ENCODE data around the gene RAD51B. TPM values are rescaled to one million over a fixed set of nuclear protein-coding genes. Genes with fewer than 3 reads are reported as not detected.
"Not testable (repeated sequence)": the region's sequence is repeated elsewhere in the genome, so short reads cannot be mapped to it uniquely, and the experiment has no call there.

The RAD51B gene
- total RNA-seq, 1 donor from 2014 or later: 28.5 TPM

- Histone ChIP-seq H3K27me3 (no peaks in the 10 kb centered on the region), H3K4me3 (no peak overlapping the region), H3K9me3 (no peaks in the 10 kb centered on the region), H3K27ac (peak overlapping the region; percentile 87), H3K36me3 (no peaks in the 10 kb centered on the region), H3K4me1 (peaks cover 63% of the 10 kb centered on the region)
- intact Hi-C loops (cut with DNase I): loop anchor here (10.0 kb wide), 1 partner anchor 118 kb away; no protein-coding TSS in a partner anchor
- TF ChIP-seq CTCF (IDR thresholded peaks at IDR 0.05) (no peak), POLR2A (IDR thresholded peaks at IDR 0.05) (no peak), POLR2AphosphoS5 (IDR thresholded peaks at IDR 0.05; ENCODE audit: insufficient read depth in 1 of 2, low read depth in 1 of 2) (no peak)
- peak; percentile 31 to 80 for DNase-seq (ENCODE audit: extremely low spot score in 2 of 2)
These were observed 842.8 kb downstream of the RAD51B start for GRCh38 chr14:68662392-68662791.

GRCh38 chr14:68662826-68663225, 843.2 kb downstream of the RAD51B start:
- peak; percentile 58 to 87 for DNase-seq (ENCODE audit: extremely low spot score in 2 of 2)

GRCh38 chr14:68663385-68664076, 844.0 kb downstream of the RAD51B start:
- DNase-seq (ENCODE audit: extremely low spot score in 2 of 2): peak; percentile 4 to 62
- peaks cover 73% of the 10 kb centered on the region for H3K4me1 ChIP-seq
- peak overlapping the region; percentile 3 to 19 for H3K4me3 ChIP-seq
- TF ChIP-seq POLR2AphosphoS5 (IDR thresholded peaks at IDR 0.05; ENCODE audit: insufficient read depth in 1 of 2, low read depth in 1 of 2): no peak
- no peak for TF ChIP-seq CTCF (IDR thresholded peaks at IDR 0.05)
- TF ChIP-seq POLR2A (IDR thresholded peaks at IDR 0.05): no peak
- intact Hi-C loops (cut with DNase I): loop anchor here (10.0 kb wide), 1 partner anchor 119 kb away; no protein-coding TSS in a partner anchor
- H3K9me3 ChIP-seq: no peaks in the 10 kb centered on the region
- no peaks in the 10 kb centered on the region for H3K36me3 ChIP-seq
- H3K27me3 ChIP-seq: no peaks in the 10 kb centered on the region
- H3K27ac ChIP-seq: peak overlapping the region; percentile 87

More at GRCh38 chr14:68662826-68663225, 843.2 kb downstream of the RAD51B start:
- not testable (repeated sequence) for H3K9me3 ChIP-seq, H3K4me3 ChIP-seq, H3K36me3 ChIP-seq, H3K27me3 ChIP-seq
- Histone ChIP-seq H3K27ac (peak overlapping the region; percentile 87), H3K4me1 (peaks cover 67% of the 10 kb centered on the region)
- intact Hi-C loops (cut with DNase I): loop anchor here (10.0 kb wide), 1 partner anchor 118 kb away; no protein-coding TSS in a partner anchor

- H3K27ac ChIP-seq: peak overlapping the region; percentile 87
- H3K9me3 ChIP-seq: no peaks in the 10 kb centered on the region
- intact Hi-C loops (cut with DNase I): loop anchor here (10.0 kb wide), 1 partner anchor 119 kb away; no protein-coding TSS in a partner anchor
- H3K27me3 ChIP-seq: no peaks in the 10 kb centered on the region
- H3K36me3 ChIP-seq: no peaks in the 10 kb centered on the region
- peak in 1 of 2 donors; percentile 4 for DNase-seq (ENCODE audit: extremely low spot score in 2 of 2)
- H3K4me3 ChIP-seq: no peak overlapping the region
- peaks cover 73% of the 10 kb centered on the region for H3K4me1 ChIP-seq
- TF ChIP-seq POLR2A (IDR thresholded peaks at IDR 0.05) (no peak), CTCF (IDR thresholded peaks at IDR 0.05) (no peak), POLR2AphosphoS5 (IDR thresholded peaks at IDR 0.05; ENCODE audit: insufficient read depth in 1 of 2, low read depth in 1 of 2) (no peak)
These were observed 844.7 kb downstream of the RAD51B start for GRCh38 chr14:68664225-68664681.

- intact Hi-C loops (cut with DNase I): loop anchor here (10.0 kb wide), 1 partner anchor 120 kb away; no protein-coding TSS in a partner anchor
- TF ChIP-seq POLR2AphosphoS5 (IDR thresholded peaks at IDR 0.05; ENCODE audit: insufficient read depth in 1 of 2, low read depth in 1 of 2): no peak
- TF ChIP-seq POLR2A (IDR thresholded peaks at IDR 0.05): no peak
- no peak for TF ChIP-seq CTCF (IDR thresholded peaks at IDR 0.05)
- peak overlapping the region; percentile 87 for H3K27ac ChIP-seq
- H3K27me3 ChIP-seq: no peaks in the 10 kb centered on the region
- no peaks in the 10 kb centered on the region for H3K36me3 ChIP-seq
- peak in 1 of 2 donors; percentile 52 for DNase-seq (ENCODE audit: extremely low spot score in 2 of 2)
- peaks cover 73% of the 10 kb centered on the region for H3K4me1 ChIP-seq
- no peaks in the 10 kb centered on the region for H3K9me3 ChIP-seq
- H3K4me3 ChIP-seq: no peak overlapping the region
These were observed 845.6 kb downstream of the RAD51B start for GRCh38 chr14:68665131-68665530.

All from vagina (tissue), 2 donors.